Activated naive CD4-positive, alpha-beta T cell (primary cell): Measurements from ENCODE around the gene SCYL1.
A peak's percentile ranks its signal among the peaks of the same experiment; 100 is the strongest.

Experiments used
- DNase-seq, 4 experiments: peaks; one replicate each; lab custom pipeline; 2025; lab: John Stamatoyannopoulos, UW

SCYL1 gene

DNA sequence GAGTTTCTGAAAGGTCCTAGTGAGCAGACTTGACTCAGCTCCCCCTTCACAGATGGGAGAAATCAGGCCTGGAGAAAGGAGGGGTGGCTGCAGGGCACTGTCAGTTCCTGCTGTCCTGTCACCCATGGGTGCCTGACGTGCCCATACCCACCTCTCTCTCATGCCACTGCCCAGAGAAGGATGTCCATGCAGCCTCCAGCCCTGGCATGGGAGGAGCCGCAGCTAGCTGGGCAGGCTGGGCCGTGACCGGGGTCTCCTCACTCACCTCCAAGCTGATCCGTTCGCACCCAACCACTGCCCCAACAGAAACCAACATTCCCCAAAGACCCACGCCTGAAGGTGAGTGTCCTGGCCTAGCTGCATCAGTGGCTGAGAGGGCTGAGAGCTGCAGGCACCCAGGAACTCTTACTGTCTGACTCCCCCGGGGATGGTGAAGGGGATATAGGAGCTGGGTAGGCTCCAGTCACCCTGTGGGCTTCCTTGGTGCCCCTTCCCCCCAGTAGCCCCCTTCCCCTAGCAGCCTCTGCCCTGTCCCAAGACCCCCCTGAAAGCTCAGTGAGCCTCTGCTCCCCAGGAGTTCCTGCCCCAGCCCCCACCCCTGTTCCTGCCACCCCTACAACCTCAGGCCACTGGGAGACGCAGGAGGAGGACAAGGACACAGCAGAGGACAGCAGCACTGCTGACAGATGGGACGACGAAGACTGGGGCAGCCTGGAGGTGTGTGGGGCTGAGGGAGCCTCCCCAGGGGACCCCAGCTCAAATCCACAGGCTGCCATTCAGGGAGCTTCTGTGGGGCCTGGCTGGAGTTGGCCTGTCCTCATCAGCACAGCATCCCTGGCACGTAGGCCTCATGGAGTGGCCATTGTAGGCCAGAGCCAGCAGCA, 11.8 kb downstream of the SCYL1 start:
- no peak for DNase-seq

DNA sequence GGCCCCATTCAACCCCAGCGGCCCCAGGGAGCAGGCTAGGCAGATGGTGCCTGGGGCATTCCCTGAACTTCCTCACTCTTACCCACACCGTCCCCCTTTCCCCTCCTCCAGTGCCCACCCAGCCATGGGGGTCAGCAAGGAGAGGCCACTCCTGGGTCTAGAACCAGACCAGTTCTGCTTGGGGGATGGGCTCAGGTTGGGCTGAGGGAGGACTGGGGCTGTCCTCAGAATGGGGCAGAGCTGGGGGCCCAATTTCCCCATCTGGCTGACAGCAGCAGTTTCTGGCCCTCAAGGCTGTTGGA, 12.4 kb downstream of the SCYL1 start:
- no peak for DNase-seq

DNA sequence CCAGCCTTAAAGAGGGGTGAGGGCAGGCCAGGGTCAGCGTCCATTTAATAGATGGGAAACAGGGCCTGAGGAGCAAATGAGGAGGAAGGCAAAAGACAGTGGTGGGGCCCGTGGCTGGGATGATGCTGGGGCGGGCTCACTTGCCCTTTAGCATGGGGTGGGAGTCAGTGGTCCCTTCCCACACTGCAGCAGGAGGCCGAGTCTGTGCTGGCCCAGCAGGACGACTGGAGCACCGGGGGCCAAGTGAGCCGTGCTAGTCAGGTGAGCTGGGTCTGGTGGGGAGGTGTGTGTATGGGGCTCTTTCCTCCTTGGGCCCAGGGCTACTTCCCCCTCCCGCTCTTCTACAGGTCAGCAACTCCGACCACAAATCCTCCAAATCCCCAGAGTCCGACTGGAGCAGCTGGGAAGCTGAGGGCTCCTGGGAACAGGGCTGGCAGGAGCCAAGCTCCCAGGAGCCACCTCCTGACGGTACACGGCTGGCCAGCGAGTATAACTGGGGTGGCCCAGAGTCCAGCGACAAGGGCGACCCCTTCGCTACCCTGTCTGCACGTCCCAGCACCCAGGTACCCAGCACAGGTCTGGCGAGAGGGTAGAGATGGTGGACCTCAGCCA, 12.8 kb downstream of the SCYL1 start:
- DNase-seq: no peak

- DNase-seq: no peak
These were observed 13.5 kb downstream of the SCYL1 start for GRCh38 chr11:65538232-65538914.

DNA sequence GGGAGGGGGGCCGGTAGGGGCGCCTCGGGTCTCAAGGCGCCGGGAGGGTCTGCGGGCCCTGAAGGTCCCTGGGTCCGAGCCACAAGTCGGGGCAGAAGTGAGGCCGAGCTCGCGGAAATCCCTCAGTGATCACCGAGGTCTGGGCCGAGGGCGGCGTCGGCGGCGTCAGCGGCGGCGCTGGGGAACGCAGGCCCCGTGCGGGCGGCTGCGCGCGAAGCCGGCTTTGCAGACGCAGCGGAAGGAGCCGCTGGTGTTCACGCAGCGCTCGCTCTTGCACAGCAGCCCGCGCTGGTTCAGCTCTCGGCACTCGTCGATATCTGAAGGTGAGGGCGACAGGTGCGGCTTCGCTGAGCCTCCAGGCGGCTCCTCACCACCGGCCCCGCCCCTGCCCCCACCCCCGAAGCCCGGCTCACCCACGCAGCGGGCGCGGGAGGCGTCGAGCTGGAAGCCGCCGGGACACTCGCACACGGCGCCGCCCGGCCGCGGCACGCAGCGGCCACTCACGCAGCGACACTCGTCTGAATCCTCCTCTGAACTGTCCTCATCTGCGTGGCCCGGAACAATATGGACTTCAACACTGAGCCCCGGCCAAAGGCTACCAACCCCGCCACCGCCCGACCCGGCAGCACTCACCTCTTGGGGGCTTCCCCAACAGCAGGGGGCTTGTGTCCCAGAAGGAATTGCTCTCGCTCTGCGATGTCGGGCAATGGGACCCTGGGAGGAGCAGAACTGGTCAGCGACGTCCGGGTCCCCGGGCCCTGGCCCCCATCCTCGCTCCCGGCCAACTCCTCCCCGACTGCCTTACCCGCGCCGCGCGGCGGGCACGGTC, 14.2 kb downstream of the SCYL1 start:
- no peak for DNase-seq

- DNase-seq: peak in 1 of 4 experiments; percentile 60
These were observed 14.9 kb downstream of the SCYL1 start for GRCh38 chr11:65539744-65540289.

DNA sequence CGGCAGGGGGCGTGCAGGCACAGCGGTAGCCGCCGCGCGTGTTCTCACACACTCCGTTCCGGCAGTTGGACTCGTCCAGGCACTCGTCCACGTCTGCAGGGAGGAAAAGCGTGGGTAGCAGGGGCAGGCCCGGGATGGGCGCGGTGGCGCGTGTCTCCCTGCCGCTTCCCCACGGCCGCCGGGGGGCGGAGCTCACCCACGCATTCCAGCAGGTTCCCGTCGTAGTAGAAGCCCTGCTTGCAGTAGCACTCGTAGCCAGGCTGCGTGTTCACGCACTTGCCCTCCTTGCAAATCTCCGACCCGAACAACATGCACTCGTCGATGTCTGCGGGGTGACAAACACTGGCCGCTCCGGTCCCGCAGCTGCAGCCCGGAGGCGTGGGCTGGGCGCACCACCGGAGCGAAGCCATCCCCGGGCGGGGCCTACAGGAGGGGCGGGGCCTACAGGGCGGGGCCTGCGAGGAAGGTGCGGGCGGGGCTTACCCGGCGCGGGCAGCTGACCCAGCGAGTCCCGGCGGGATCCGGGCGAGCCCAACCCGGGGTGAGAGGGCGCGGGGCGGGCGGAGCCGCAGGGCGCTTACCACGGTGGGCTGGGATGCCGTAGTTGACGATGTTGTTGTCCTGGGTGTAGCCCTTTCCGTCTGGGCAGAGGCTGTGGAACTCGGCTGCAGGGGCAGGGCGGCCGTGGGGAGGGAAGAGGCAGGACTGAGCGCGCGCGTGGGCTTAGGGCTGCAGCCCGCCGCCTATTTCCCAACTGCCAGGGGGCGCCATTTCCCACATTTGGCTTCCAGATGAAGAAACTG, 15.6 kb downstream of the SCYL1 start:
- peak; percentile 81 to 87 (median 86) for DNase-seq

DNA sequence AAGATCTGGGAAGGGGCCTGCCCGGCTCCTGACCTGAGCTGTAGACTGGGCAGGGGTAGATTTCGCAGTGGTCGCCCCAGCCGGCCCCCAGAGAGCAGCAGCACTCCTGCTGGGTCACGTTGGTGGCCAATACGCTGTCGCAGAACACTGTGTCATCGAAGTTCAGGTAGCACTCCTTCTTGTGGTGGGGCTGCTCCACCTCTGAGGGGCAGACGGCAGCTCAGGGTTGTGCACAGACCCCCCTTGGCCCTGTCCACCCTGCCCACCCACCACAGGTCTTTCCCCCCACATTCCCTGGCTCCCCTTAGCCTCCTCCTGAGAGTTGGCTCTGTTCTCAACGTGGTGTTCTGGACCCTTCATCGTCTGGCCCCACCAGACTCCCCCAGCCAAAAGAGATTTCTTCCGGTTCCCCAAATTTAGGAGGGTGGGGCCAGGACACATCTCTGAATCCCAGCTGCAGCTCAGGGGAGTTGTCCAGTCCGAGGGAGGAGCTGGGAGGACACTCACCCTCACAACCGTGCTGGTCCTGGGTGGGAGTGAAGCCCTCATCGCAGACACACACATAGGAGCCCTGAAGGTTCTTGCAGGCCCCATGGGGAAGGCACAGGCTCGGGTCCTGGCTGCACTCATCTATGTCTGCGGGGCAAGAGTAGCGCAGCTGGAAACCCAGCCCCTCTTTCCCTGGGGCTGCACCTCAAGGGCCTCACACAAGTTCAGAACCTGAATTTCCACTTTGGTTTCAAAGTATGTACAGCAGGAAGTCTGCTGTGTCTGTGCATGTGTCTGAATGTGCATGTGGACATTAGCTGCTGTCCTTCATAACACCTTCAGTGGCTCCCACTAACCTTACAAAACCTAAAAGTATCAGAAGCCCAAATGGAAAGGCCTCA, 16.5 kb downstream of the SCYL1 start:
- DNase-seq: no peak

DNA sequence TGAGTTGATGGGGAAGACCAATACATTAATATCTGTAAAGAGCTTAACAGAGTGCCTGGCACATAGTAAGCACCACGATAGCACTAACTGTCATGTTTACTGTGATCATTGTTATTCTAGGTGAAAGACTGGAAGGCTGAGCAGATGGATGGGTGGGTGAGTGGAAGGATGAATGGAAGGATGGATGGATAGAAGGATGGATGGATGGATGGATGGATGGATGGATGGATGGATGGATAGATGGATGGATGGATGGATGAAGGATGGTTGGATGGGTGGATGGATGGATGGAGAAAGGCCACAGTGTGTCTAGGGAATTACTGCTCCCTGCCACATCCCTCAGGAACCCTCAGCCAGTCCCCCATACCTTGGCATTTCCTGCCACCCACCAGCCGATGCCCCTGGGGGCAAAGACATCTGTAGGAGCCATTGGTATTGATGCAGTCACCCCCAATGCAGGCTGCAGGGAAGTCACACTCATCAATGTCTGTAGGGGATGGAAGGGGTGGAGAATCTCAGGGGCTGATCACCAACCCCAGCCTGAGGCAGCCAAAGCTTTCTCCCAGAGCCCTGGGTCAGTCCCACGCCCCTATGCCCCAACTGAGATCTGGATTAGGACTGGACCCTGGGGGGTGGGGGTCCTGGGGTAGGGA, 18.0 kb downstream of the SCYL1 start:
- DNase-seq: no peak

GRCh38 chr11:65545853-65546216, 21.0 kb downstream of the SCYL1 start:
- no peak for DNase-seq

GRCh38 chr11:65546217-65546958, 21.5 kb downstream of the SCYL1 start:
- DNase-seq: peak; percentile 93 to 99 (median 96)

DNA sequence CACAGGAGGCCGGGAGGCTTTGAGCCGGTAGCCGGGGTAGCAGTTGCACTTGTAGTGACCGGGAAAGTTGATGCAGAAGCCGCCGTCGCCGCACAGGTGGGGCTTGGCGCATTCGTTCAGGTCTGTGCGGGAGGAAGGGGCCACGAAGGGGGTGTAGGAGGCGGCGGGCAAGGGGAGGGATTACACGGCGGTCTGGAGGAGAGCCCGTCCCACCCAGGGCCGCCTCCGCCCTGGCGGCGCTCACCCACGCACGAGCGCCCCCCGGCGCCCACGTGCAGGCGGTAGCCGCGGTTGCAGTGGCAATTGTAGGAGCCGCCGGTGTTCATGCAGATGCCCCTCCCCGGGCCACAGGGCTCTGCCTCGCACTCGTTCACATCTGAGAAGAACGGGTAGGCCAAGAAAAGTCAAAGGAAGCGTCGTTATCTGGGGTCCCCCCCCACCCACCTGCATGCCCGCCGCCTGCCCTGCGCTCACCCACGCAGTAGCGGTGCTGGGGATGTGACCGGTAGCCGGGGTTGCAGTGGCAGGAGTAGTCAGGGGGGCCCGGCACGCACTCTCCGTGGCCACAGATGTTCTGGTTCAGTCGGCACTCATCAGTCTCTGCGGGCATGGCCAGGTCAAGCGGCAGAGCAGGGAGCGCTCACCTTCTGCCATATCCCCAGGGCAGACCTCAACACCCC, 22.7 kb downstream of the SCYL1 start:
- DNase-seq: peak in 1 of 4 experiments; percentile 37

- DNase-seq: no peak
These were observed 23.5 kb downstream of the SCYL1 start for GRCh38 chr11:65548395-65548794.

- DNase-seq: no peak
These were observed 24.2 kb downstream of the SCYL1 start for GRCh38 chr11:65549096-65549495.

DNA sequence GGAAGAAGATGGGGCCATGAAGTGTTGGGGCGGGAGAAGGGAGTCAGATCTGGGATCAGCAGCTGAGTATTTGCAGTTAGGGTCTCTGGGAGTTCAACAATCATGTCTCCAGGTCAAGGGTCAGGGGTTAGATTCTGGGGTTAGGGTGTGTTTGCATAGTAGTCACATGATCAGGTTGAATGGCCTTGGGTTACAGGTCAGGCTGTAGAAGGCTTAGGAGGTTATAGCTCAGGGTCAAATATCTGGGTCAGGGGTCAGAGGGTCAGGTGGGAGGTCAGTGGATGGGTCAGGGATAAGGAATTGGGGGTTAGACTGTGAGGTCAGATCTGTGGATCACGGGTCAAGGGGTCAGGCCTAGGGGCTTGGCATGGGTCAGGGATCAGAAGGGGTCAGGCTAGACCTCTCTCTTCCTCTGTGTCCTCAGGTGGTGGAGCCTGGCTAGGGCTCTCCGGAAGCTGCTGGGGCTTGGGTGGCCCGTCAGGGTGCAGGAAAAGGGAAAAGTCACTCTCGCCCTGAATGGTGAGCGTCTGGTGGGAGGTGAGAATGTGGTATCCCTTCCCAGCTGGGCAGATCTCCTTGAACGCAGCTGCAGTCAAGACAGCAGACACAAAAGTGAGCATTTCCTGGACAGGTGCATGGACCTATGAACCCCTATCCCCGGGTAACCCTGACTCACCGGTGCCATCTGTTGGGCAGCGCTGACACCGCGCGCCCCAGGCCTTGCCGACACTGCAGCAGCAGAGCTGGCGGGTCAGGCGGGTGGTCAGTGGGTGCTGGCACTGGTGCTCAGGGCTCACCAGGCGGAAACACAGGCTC, 26.9 kb downstream of the SCYL1 start:
- DNase-seq: peak in 2 of 4 experiments; percentile 39 to 67

DNA sequence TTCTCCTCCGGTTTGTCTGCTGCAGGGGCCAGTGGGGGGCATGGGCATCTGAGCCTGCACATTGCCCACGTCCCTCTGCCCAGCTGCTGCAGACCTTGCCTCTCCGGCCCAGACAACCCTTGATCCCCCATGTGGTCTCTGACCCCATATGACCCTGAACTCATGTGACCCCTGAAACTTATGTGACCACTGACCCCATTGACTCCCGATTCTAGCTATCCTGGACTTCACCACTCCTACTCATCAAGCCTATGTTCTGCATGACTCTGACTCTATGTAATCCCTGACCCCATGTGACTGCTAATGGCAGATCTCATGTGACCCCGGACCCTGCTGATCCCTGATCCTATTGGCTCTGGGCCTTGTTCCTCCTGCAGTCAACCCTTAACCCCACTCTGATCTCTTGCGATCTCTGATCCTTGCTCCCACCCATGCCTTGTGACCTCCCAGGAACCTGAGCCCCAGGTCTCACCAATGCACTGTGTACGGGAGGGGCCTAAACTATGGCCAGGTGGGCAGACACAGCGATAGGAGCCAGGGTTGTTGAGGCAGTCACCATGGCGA, 27.6 kb downstream of the SCYL1 start:
- no peak for DNase-seq
